Activated CD8-positive, alpha-beta memory T cell treated with anti-CD3 and anti-CD28 coated beads for 4 hours (primary cell): ENCODE measurements around the gene ABLIM3.

Experiments used
- DNase-seq, 2 donors: peaks; one replicate each; pipeline ENCODE4 v3.0.0-alpha.2; 2020; ENCODE audit warnings: low read depth in 2 of 2

The ABLIM3 gene

GRCh38 chr5:149157330-149157729, 16.0 kb downstream of the ABLIM3 start:
- DNase-seq: no peak

GRCh38 chr5:149160291-149160787, 19.0 kb downstream of the ABLIM3 start:
- DNase-seq: no peak

- DNase-seq: no peak
Measured at GRCh38 chr5:149161026-149161687, 19.9 kb downstream of the ABLIM3 start.

DNA sequence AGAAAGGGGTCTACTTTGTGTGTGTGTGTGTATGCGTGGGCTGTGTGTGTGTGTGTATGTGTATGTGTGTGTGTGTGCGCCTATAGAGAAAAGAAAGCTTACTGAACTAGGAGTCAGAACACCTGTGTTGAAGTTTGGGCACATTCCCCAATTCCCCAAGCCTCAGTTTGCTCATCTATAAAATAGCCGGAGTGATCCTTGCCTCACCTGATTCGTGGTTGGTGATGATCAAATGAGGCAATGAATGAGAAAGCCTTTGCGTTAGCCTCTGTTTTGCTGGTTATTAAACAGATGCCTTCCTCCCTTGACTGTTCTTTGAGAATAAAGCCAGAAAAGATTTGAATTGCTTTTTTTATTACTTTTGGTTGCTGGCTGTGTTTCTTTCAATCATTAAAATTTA, 20.6 kb downstream of the ABLIM3 start:
- no peak for DNase-seq

GRCh38 chr5:149162401-149163084, 21.2 kb downstream of the ABLIM3 start:
- no peak for DNase-seq

- DNase-seq: no peak
Measured at GRCh38 chr5:149164731-149165130, 23.4 kb downstream of the ABLIM3 start.

- no peak for DNase-seq
Measured at GRCh38 chr5:149166128-149166527, 24.8 kb downstream of the ABLIM3 start.

GRCh38 chr5:149166591-149167100, 25.4 kb downstream of the ABLIM3 start:
- DNase-seq: no peak

DNA sequence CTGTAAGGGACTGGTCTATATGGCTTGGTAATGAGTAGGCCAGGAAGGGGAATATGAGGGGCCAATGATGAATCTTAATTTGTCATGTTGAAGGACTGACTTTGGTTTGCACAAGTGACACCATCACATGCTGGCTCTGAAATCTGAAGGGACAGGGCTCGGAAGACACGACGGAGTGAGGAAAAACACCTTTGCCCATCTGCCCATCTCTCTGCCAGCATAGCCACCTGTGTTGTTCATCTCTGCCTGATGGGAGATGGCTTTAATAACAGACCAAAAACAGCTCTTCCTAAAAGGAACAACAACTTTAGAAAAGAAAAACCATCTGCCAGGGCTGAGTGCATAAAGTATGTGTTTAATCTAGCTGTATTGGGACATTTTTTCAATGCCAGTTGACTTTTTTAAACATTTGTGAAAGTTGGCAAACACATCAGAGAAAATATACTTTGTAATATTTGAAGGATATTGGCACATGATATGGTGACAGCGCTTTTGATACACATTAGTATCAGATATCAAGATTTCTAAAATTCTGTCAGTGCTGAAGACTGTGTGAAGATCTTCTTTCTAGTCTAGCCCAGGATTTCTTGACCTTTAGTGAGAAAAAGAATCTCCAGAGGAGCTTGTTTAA, 27.1 kb downstream of the ABLIM3 start:
- DNase-seq: no peak

- DNase-seq: no peak
Measured at GRCh38 chr5:149170299-149170698, 29.0 kb downstream of the ABLIM3 start.

DNA sequence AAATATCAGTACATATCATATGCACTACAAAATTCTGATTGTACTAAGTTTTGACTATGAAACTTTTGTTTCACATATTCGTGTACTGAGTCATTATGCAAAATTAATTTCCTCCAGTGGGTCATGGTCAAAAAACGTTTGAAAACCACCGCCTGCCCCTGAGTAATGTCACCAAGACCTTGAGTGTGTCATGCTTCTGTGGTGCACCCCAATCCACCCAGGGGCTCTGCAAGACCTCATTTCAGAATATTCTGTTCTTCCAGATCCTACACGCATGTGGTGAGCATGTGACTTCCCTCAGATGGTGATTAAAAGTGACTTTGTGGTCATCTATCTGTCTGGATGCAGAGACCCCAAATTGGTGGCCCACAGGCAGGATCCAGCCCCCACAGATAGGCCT, 31.0 kb downstream of the ABLIM3 start:
- DNase-seq: no peak

DNA sequence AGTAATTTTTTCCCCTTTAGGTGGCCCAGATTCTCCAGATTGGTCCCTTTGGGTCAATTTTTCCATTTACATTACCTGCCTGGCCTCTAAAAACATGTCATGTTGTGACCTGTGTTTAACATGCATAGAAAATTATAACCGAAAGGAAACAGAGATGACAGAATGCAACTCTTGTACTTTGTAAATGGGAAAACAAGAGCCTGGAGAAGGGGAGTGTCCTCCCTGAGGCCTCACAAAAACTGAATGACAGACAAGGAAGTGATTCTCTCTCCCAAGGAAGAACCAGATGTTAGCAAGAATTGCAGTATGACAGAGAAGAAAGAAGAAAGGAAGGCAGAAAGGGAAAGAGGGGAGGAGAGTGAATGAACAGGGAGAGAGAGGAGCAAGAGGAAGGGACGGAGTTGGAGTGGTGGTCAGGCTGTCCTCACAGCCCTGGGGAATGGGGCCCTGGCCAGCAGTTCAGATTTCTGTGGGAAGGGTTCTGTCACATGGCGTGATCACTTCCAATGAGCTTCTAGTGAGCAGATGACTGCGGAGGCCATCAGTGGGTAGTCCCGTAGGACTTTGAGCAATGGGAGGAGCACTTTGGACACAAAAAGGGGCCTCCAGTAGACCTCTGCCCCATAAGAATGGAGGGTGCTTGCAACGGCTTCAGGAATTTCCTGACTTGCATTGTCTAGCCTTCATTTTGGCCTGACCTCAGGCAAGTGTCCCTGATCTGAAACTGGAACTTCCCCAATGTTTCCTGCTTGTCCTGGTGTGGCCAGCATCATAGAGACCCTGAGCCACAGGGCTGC, 31.6 kb downstream of the ABLIM3 start:
- DNase-seq: no peak

DNA sequence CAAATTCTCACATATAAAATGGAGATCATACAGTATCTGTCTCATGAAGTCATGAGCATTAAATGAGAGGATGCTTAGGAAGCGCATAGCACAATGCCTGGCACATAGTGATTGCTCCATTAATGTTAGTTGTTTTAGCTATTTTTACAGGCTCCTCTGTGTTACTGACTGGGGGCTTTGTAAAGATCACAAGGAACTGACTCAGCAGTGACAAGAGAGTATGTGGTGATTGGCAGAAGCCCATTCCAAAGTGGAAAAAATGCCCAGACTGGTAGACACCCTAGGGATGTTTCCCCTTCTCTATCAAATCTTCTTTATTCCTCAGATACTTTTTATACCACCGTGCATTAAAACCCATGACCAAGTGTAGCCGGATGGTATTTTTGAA, 33.5 kb downstream of the ABLIM3 start:
- DNase-seq: no peak

- no peak for DNase-seq
Measured at GRCh38 chr5:149175346-149176105, 34.2 kb downstream of the ABLIM3 start.

DNA sequence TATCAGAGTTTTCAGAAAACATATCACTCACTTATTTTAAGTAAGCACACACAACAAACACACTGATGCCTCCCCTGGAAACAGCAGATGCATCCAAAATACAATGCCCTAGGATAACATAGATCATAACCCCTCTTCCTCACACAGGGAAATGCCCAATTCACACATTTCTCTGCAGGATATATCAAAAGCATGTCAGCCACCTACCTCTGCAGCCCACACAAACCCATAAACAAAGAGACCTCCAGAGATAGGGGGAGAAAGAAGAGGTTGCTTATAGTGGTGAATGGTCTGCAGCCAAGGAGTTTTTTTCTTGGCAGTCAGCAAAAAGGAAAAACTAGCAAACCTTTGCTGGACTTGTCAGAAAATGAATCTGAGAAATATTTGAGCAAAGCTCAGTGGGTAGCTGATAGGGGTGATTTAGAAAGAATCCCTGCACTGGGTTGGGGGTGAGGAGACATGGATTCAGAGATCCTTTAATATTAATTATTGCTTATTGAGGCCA, 36.1 kb downstream of the ABLIM3 start:
- DNase-seq: no peak

DNA sequence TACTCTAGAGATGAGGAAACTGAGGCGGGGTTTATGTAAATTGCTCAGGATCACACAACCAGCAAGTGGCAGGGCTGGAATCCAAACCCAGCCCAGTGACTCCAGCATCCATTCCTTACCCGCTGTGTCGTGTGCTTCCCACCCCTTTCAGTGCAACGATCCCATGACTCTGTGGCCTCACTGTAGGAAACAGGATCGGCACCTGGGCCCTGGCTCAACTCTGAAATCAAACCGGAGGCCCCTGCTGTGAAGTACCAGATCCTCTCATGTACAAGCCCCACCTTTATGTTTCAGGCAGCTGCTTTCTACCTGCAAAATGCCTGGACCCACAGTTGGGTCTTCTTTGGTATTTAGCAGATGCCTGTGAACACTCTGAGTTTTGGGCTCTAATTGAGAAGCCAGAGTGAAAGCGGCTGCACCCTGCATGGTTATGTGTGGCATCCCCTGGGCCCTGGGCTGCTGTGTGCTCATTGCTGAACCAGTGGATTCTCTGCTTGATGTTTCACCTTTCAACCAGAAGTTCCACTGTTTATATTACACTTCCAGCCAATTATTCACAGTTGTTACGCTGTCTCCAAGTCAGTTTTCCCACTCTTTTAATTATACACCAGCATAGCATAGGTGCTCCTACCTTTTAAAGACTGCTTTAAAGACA, 36.7 kb downstream of the ABLIM3 start:
- DNase-seq: no peak

DNA sequence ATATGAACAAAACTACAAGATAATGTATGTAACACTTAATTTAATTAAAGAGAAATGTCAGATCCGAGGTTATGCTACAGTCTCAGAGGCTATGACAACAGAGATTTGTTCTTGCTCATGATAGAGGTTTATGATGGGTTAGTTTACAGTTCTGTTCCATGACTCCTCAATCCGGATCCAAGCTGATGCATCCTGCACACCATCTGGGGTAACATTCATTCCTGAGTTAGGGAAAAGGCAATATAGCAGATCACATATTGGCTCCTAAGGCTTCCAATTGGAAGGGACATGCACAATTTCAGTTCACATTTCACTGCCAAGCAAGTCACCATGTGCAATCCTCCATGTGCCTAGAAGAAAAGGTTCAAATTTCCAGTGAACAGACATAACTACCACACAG, 40.4 kb downstream of the ABLIM3 start:
- no peak for DNase-seq

- DNase-seq: no peak
Measured at GRCh38 chr5:149182241-149182640, 40.9 kb downstream of the ABLIM3 start.

GRCh38 chr5:149185067-149185466, 43.8 kb downstream of the ABLIM3 start:
- no peak for DNase-seq

DNA sequence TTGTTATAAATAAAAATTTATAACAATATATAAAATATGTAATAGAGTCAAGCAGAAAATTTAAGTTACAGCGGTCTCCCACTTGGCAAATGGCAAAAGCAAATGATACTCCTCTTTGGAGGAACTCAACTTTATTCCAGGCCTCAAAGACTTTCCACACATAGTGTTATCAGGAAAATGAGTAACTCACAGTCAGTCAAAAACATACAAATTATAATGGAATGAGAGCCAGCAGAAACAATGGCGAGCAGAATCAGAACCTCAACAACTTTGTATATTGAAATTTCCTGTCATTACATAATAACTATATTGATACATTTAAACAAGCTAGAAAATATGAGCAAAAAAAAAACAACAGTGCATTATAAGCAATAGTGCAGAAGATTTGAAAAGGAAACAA, 45.2 kb downstream of the ABLIM3 start:
- no peak for DNase-seq
